HG02610 (cell line): Measurements from ENCODE around the gene CCL26.
"Not testable (repeated sequence)": the region's sequence is repeated elsewhere in the genome, so short reads cannot be mapped to it uniquely, and the experiment has no call there.

ENCODE experiments used
- ATAC-seq: cut with Tn5 transposase; IDR thresholded peaks from one replicate; pipeline ENCODE4 v1.9.1; 2021; ENCODE audit warnings: mild to moderate bottlenecking, moderate library complexity; ENCODE audit not compliant: unreplicated experiment

Gene CCL26

GRCh38 chr7:75793676-75794075 is 21.7 kb upstream of the CCL26 start:
- ATAC-seq = no peak

GRCh38 chr7:75792567-75792966 is 20.6 kb upstream of the CCL26 start:
- not testable (repeated sequence) for ATAC-seq

DNA sequence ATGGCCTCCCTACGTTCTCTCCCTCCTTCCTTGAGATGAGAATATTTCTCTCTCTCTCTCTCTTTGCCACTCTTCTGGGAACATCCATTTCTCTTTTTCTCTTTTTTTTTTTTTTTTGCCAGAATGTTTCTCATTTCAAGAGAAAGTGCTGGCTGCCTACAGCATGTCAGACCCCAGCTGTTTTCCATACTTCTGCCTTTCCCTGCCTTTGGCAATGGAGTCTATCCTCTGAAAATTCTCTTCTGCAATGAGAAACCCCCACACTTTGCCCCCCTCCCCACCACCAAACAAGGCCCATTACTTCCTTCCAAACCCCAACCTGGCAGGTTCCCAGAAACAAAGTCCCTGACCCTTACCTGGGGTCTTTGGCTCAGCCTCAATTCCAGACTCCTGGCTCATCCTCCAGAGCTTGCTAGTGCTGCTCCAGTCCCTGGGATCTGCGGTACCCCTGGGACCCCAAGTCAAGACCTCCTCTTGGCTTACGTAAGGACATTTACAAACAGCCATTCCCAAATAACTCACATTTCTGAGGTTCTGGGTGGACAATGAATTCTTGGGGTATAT is 17.4 kb upstream of the CCL26 start:
- ATAC-seq = no peak

GRCh38 chr7:75788154-75788847 is 16.3 kb upstream of the CCL26 start:
- not testable (repeated sequence) for ATAC-seq

DNA sequence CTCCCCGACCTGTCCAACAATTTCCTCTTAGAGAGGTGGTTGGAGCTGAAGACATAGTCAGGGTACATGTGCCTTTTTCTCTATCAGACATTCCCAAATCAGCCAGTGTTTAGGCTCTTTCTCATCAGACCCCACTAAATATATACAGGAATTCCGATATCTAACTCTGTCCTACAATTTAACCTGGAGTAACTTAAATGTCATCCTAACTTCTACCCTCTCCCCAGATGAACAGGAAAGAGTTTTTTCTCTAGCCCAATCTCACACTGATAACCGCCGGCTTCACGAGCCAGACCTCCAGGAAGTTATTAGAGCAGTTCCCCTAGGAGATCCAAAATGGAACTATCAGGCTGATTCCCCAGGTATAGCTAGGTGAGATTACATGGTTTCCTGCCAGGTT is 11.0 kb upstream of the CCL26 start:
- not testable (repeated sequence) for ATAC-seq

GRCh38 chr7:75780647-75781273 is 8.7 kb upstream of the CCL26 start:
- not testable (repeated sequence) for ATAC-seq

- ATAC-seq = not testable (repeated sequence)
Measured at GRCh38 chr7:75779516-75779915, 7.5 kb upstream of the CCL26 start.

GRCh38 chr7:75779035-75779434 is 7.0 kb upstream of the CCL26 start:
- ATAC-seq = not testable (repeated sequence)

DNA sequence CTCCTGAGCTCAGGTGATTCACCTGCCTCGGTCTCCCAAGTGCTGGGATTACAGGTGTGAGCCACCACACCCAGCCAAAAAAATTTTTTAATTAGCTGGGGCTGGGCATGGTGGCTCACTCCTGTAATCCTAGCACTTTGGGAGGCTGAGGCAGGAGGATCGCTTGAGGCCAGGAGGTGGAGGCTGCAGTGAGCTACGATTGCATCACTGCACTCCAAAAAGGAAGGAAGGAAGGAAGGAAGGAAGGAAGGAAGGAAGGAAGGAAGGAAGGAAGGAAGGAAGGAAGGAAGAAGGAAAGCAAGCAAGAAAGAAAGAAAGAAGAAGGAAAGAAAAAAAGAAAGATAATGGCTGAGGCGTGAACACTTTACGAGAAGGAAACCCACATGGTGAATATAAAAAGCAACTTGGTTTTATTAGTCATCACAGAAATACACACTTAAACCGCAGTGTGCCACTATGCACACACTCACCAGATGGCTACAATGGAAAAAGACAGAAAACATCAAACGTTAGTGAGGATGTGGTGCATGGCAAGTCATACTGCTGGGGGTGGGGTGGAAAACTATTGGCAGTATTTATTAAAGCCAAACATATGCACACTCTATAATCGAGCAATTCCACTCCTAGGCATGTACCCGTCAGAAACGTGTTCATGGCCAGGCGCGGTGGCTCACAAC is 4.4 kb upstream of the CCL26 start:
- ATAC-seq = no peak

- ATAC-seq = not testable (repeated sequence)
Measured at GRCh38 chr7:75773958-75774357, 1.9 kb upstream of the CCL26 start.

GRCh38 chr7:75771224-75771623 is 787 bp downstream of the CCL26 start:
- no peak for ATAC-seq

DNA sequence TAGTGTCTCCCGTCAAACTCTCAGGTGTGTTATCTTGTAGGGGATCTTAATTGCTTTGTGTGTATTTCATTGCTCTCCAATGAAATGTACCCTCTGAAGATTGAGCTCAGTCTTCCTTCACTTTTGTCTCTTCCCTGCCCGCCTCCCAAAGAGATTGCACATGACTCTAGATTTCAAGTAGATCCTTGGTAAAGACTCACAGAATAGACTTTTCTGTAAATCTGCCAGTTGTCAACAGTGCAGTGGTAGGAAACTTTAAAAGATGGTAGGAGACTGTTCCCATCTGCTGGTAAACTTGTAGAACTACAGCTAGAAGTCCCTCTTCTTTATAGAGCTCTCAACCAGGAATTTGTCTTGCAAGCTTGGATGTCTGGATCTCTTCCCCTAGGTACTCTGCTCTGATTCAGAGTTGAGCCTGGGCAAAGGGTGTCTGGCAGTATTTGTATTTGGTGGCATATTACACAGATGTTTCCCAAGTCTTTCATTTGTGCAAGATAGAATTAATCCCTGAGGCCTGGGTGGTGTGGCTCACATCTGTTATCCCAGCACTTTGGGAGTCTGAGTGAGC is 9.6 kb downstream of the CCL26 start:
- no peak for ATAC-seq

GRCh38 chr7:75761801-75762200 is 10.2 kb downstream of the CCL26 start:
- not testable (repeated sequence) for ATAC-seq

DNA sequence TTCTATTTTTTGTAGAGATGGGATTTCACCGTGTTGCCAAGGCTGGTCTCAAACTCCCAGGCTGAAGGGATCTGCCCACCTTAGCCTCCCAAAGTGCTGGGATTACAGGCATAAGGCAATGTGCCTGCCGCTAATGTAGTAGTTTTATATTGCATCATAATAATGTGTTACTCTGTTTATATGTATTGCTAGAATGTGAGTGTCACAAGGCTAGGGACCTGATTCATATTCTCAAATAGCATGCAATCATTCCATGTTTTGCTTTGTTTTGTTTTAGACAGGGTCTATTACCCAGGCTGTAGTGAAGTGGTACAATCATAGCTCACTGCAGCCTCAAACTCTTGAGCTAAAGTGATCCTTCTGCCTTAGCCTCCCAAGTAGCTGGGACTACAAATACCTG is 13.5 kb downstream of the CCL26 start:
- no peak for ATAC-seq

- no peak for ATAC-seq
Measured at GRCh38 chr7:75757860-75758259, 14.2 kb downstream of the CCL26 start.

GRCh38 chr7:75756991-75757676 is 14.9 kb downstream of the CCL26 start:
- ATAC-seq = no peak

DNA sequence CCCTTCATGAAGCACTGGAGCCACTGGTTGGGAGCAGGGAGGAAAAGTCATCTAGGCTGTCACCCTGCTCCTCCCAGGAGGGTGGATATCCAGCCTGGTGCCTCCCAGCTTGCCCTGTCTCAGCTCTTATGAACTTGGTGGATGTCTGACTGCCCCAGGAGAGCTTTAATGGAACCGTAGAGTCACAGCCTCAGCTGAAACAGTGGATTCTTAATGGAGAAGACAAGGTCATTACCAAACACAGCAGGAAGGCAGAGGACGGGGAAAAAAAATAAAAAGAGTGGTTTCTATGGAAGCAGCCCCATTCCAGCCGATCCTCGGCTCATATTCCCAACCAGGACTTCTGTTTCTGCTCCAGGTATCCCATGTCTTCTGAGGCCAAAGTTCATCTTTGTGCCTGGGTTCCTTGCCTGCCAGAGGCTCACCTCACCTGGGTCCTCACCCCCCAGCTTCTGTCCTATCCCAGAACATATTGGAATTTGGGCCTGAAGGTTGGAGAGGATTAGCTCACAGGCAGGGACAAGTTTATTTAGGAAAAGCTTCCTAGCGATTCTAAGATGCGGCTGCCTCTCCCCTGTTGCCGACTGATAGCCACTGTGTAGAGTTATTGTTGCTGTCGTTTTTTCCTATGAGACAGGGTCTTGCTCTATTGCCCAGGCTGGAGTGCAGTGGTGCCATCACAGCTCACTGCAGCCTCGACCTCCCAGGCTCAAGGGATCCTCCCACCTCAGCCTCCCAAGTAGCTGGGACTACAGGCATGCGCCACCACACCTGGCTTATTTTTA is 15.6 kb downstream of the CCL26 start:
- no peak for ATAC-seq

DNA sequence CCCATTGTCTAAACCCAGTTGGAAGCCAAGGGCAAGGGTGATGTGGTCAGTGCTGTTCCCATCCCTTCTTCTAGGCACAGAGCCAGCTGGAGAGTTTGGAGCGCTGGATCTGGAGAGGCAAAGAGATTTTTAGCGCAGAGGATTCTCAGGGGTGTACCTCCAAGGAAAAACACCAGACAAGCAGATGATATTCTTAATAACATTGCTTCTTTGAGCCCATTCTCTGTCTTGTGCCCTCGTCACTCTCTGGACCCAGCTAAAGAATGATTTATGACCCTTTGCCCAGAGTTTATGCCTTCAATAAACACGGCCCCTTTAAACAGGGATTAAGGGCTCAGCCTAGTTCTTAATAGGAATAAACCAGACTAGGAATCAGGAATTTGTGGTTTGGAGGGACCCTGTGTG is 28.6 kb downstream of the CCL26 start:
- ATAC-seq = no peak

DNA sequence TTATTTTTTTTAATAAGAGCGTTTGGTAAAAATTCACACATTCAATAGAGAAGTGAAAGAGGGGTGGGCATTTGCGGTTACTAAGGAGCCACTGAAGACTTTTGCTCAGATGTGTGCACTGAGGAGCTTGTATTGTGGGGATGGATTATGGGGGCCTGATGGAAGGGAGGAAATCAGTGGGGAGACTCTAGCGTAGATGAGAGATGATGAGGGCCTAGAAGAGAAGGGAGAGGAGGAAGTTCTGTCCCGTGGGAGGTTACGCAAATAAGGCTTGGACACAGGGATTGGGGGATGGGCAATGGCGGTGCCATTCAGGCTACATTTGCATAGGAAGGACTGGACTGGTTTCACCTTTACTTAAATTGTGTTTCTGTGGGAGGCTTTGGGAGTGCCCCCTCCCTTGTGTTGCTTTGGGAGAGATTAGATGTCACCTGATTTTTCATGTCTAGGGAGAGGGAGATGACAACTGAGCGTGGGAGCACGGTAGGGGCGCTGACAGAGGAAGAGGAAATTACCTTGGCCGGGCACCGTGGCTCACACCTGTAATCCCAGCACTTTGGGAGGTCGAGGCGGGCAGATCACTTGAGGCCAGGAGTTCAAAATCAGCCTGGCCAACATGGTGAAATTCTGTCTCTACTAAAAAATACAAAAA is 31.0 kb downstream of the CCL26 start:
- no peak for ATAC-seq
